Measurements from ENCODE around the gene ACVRL1.

- TF ChIP-seq, protein P1, sequence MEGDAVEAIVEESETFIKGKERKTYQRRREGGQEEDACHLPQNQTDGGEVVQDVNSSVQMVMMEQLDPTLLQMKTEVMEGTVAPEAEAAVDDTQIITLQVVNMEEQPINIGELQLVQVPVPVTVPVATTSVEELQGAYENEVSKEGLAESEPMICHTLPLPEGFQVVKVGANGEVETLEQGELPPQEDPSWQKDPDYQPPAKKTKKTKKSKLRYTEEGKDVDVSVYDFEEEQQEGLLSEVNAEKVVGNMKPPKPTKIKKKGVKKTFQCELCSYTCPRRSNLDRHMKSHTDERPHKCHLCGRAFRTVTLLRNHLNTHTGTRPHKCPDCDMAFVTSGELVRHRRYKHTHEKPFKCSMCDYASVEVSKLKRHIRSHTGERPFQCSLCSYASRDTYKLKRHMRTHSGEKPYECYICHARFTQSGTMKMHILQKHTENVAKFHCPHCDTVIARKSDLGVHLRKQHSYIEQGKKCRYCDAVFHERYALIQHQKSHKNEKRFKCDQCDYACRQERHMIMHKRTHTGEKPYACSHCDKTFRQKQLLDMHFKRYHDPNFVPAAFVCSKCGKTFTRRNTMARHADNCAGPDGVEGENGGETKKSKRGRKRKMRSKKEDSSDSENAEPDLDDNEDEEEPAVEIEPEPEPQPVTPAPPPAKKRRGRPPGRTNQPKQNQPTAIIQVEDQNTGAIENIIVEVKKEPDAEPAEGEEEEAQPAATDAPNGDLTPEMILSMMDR (IDR thresholded peaks at IDR 0.05): no peak
- TF ChIP-seq POLR2A (IDR thresholded peaks at IDR 0.05): no peak
- no peak for TF ChIP-seq POLR2AphosphoS5 (IDR thresholded peaks at IDR 0.05)
Observed at GRCh38 chr12:51871918-51872688, 35.2 kb upstream of the ACVRL1 start.
